ENCODE data around the gene TMEM161A. TPM values are rescaled to one million over a fixed set of nuclear protein-coding genes. Genes with fewer than 3 reads are reported as not detected.

The TMEM161A gene
- total and polyA plus RNA-seq, 9 of the 15 experiments (the other 6 are each of a cell fraction or from before 2014, with no cell fraction given): 0.63 to 92.3 (median 38.9) TPM

DNA sequence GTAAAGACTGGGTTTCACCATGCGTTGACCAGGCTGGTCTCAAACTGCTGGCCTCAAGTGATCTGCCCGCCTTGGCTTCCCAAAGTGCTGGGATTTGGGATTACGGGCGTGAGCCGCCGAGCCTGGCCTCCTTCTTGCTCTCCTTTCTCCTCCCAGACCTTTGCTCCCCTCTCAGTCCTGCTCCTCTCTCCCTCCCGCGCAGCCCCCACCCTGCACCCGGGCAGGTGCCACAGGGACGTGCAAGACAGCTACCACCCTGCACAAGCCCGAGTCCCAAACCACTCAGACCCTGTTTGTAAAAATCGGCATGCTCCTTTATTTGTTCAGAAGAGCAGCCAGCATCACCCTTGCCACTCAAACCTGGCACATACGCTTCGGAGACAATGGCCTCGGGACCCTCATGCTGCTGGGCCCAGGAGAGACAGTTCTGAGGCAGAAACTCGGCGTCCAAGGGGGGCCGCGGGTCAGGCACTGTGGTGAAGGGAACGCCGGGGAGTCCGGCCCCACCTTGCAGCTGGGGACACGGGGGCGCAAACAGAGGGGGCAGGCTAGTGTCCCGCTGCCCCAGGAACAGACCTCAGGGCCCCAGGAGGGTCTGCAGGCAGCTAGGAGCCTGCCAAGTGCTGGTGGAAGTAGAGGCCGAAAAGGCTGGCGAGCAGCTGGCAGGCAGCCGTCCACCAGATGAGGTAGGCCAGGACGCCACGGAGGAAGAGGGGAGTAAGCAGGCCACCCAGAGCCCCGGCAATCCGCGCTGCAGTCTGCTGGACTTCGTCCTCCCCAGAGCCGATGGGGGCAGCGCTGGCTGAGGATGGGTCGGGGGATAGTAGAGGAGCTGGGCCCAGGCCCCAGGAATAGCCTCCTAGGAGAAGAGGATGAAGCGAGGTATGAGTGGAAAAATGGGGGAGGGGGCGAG, 18.7 kb downstream of the TMEM161A start:
- in situ Hi-C loops (cut with MboI): no loop called here
- Histone ChIP-seq H3K27me3 (ENCODE audit: control insufficient read depth in 2 of 2, insufficient read depth in 2 of 2, low read length in 2 of 2) (no peaks in the 10 kb centered on the region), H2AFZ (ENCODE audit: low read depth, low read length) (no peak overlapping the region), H3K9me1 (ENCODE audit: control insufficient read depth, insufficient read depth, low read length) (no peaks in the 10 kb centered on the region), H3K79me2 (ENCODE audit: control insufficient read depth, insufficient read depth, low read length) (no peaks in the 10 kb centered on the region; the same call in 2 of the 3 replicates), H4K20me1 (replicated peaks; ENCODE audit: control insufficient read depth, insufficient read depth, low read length) (no peaks in the 10 kb centered on the region), H3K36me3 (ENCODE audit: control insufficient read depth, insufficient read depth, low read length) (peaks cover 50% of the 10 kb centered on the region), H3K9ac (ENCODE audit: insufficient read depth in 1 of 2, low read depth in 2 of 2, low read length in 2 of 2) (peak overlapping the region in 1 of 2 experiments; percentile 68; a peak in 1 of 4 replicates), H3K4me3 (no peak overlapping the region), H3K27ac (ENCODE audit: extremely low read depth, low read depth, low read length) (no peak overlapping the region), H3K9me3 (replicated peaks; ENCODE audit: control insufficient read depth, insufficient read depth, low read depth, low read length) (no peaks in the 10 kb centered on the region), H3K4me2 (ENCODE audit: insufficient read depth, low read length) (no peak overlapping the region), H3K4me1 (replicated peaks in 1 of 2; ENCODE audit: control insufficient read depth in 2 of 2, insufficient read depth in 2 of 2, low read length in 2 of 2) (peaks cover 8 to 29% of the 10 kb centered on the region in 2 experiments)
- TF ChIP-seq, protein P1, sequence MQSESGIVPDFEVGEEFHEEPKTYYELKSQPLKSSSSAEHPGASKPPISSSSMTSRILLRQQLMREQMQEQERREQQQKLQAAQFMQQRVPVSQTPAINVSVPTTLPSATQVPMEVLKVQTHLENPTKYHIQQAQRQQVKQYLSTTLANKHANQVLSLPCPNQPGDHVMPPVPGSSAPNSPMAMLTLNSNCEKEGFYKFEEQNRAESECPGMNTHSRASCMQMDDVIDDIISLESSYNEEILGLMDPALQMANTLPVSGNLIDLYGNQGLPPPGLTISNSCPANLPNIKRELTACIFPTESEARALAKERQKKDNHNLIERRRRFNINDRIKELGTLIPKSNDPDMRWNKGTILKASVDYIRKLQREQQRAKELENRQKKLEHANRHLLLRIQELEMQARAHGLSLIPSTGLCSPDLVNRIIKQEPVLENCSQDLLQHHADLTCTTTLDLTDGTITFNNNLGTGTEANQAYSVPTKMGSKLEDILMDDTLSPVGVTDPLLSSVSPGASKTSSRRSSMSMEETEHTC (IDR thresholded peaks at IDR 0.05): no peak
- TF ChIP-seq, protein P2, sequence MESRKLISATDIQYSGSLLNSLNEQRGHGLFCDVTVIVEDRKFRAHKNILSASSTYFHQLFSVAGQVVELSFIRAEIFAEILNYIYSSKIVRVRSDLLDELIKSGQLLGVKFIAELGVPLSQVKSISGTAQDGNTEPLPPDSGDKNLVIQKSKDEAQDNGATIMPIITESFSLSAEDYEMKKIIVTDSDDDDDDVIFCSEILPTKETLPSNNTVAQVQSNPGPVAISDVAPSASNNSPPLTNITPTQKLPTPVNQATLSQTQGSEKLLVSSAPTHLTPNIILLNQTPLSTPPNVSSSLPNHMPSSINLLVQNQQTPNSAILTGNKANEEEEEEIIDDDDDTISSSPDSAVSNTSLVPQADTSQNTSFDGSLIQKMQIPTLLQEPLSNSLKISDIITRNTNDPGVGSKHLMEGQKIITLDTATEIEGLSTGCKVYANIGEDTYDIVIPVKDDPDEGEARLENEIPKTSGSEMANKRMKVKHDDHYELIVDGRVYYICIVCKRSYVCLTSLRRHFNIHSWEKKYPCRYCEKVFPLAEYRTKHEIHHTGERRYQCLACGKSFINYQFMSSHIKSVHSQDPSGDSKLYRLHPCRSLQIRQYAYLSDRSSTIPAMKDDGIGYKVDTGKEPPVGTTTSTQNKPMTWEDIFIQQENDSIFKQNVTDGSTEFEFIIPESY (CRISPR knock-in tag; IDR thresholded peaks at IDR 0.05): peak; percentile 82
- TF ChIP-seq, protein P3, sequence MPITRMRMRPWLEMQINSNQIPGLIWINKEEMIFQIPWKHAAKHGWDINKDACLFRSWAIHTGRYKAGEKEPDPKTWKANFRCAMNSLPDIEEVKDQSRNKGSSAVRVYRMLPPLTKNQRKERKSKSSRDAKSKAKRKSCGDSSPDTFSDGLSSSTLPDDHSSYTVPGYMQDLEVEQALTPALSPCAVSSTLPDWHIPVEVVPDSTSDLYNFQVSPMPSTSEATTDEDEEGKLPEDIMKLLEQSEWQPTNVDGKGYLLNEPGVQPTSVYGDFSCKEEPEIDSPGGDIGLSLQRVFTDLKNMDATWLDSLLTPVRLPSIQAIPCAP (CRISPR knock-in tag; IDR thresholded peaks at IDR 0.05; ENCODE audit: borderline replicate concordance): no peak
- TF ChIP-seq, protein P4, sequence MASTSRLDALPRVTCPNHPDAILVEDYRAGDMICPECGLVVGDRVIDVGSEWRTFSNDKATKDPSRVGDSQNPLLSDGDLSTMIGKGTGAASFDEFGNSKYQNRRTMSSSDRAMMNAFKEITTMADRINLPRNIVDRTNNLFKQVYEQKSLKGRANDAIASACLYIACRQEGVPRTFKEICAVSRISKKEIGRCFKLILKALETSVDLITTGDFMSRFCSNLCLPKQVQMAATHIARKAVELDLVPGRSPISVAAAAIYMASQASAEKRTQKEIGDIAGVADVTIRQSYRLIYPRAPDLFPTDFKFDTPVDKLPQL (IDR thresholded peaks at IDR 0.05; ENCODE audit: extremely low read depth, insufficient read length): no peak
- TF ChIP-seq RBFOX2 (IDR thresholded peaks at IDR 0.05; ENCODE audit: low read depth, low read length) (peak; percentile 35; the same call in 1 of the 2 replicates), RBM25 (IDR thresholded peaks at IDR 0.05; ENCODE audit: low read depth, low read length, severe bottlenecking) (no peak)
- TF ChIP-seq, protein P5, sequence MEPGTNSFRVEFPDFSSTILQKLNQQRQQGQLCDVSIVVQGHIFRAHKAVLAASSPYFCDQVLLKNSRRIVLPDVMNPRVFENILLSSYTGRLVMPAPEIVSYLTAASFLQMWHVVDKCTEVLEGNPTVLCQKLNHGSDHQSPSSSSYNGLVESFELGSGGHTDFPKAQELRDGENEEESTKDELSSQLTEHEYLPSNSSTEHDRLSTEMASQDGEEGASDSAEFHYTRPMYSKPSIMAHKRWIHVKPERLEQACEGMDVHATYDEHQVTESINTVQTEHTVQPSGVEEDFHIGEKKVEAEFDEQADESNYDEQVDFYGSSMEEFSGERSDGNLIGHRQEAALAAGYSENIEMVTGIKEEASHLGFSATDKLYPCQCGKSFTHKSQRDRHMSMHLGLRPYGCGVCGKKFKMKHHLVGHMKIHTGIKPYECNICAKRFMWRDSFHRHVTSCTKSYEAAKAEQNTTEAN (CRISPR knock-in tag; IDR thresholded peaks at IDR 0.05): no peak
- TF ChIP-seq, protein P6, sequence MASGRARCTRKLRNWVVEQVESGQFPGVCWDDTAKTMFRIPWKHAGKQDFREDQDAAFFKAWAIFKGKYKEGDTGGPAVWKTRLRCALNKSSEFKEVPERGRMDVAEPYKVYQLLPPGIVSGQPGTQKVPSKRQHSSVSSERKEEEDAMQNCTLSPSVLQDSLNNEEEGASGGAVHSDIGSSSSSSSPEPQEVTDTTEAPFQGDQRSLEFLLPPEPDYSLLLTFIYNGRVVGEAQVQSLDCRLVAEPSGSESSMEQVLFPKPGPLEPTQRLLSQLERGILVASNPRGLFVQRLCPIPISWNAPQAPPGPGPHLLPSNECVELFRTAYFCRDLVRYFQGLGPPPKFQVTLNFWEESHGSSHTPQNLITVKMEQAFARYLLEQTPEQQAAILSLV (tag; IDR thresholded peaks at IDR 0.05): no peak
- ChIA-PET POLR2A (interaction anchor here (0.6 to 0.7 kb wide), 2 partner anchors 45 to 65 kb away, joined by 3 read pairs; no protein-coding TSS in a partner anchor), CTCF (ENCODE audit: low intra/inter-chr PET ratio) (no interaction called here)
- no peak for ATAC-seq
- 93% methylated on average over 31 of the region's 39 CpGs for WGBS (ENCODE audit: insufficient coverage, low coverage, missing lambda C conversion rate)
- no TSS peak for BruUV-seq (replicated peaks)
- no peak for FAIRE-seq
- intact Hi-C loops (cut with micrococcal nuclease): no loop called here
- no peak for DNase-seq (ENCODE audit: extremely low read depth in 1 of 4, low spot score in 3 of 4)
